Right renal cortex interstitium (tissue), 3 donors: ENCODE results near the gene RNASE2. TPM values are rescaled to one million over a fixed set of nuclear protein-coding genes. Genes with fewer than 3 reads are reported as not detected.
"Not testable (repeated sequence)": the region's sequence is repeated elsewhere in the genome, so short reads cannot be mapped to it uniquely, and the experiment has no call there.

ENCODE experiments used
- DNase-seq, 3 donors: peaks; one replicate each; pipeline ENCODE4 v3.0.0-alpha.2; 2013; ENCODE audit warnings: low read depth in 3 of 3, low spot score in 2 of 3
- polyA plus RNA-seq, 3 donors: library from polyadenylated mRNA; unstranded; fragments of 120-200 nt; gene quantifications; one replicate each; pipeline ENCODE4 v1.2.1, GENCODE V29; 2013; ENCODE audit not compliant: insufficient read length in 3 of 3

The RNASE2 gene
- 1 to 10 TPM in 1 of 3 donors, under 1 TPM in 2; 0.86 to 1.9 (median 0.89) TPM for polyA plus RNA-seq

GRCh38 chr14:20954736-20955537 lies at the start of gene RNASE2:
Gene RNASE2 (plus strand): TSS chr14:20955487. CDS start chr14:20955772, 285 bp downstream.
- DNase-seq, result not testable (repeated sequence)

GRCh38 chr14:20905676-20906075 lies 49.6 kb upstream of the RNASE2 start:
- no peak for DNase-seq

GRCh38 chr14:20907214-20907613 lies 48.1 kb upstream of the RNASE2 start:
- DNase-seq, result no peak

- not testable (repeated sequence) for DNase-seq
Measured at GRCh38 chr14:20910822-20911221, 44.5 kb upstream of the RNASE2 start.

GRCh38 chr14:20919038-20919756 lies 36.1 kb upstream of the RNASE2 start:
- DNase-seq, result not testable (repeated sequence)

- DNase-seq, result not testable (repeated sequence)
Measured at GRCh38 chr14:20923766-20924297, 31.5 kb upstream of the RNASE2 start.

GRCh38 chr14:20934148-20934762 lies 21.0 kb upstream of the RNASE2 start:
- DNase-seq, result no peak

GRCh38 chr14:20935303-20935984 lies 19.8 kb upstream of the RNASE2 start:
- DNase-seq, result no peak

GRCh38 chr14:20945146-20945545 lies 10.1 kb upstream of the RNASE2 start:
- not testable (repeated sequence) for DNase-seq

GRCh38 chr14:20946707-20947106 lies 8.6 kb upstream of the RNASE2 start:
- DNase-seq, result not testable (repeated sequence)

- DNase-seq, result not testable (repeated sequence)
Measured at GRCh38 chr14:20955538-20955873, 219 bp downstream of the RNASE2 start.

- DNase-seq, result no peak
Measured at GRCh38 chr14:20956376-20956976, 1.2 kb downstream of the RNASE2 start.

GRCh38 chr14:20958946-20959345 lies 3.7 kb downstream of the RNASE2 start:
- not testable (repeated sequence) for DNase-seq

GRCh38 chr14:20969336-20969735 lies 14.0 kb downstream of the RNASE2 start:
- DNase-seq, result no peak

GRCh38 chr14:20970647-20970982 lies 15.3 kb downstream of the RNASE2 start:
- DNase-seq, result no peak

- peak; percentile 65 to 82 (median 68) for DNase-seq
Measured at GRCh38 chr14:20970983-20971704, 15.9 kb downstream of the RNASE2 start.

GRCh38 chr14:20971705-20972021 lies 16.4 kb downstream of the RNASE2 start:
- DNase-seq, result no peak

- no peak for DNase-seq
Measured at GRCh38 chr14:20973501-20973900, 18.2 kb downstream of the RNASE2 start.

- DNase-seq, result no peak
Measured at GRCh38 chr14:20976291-20976690, 21.0 kb downstream of the RNASE2 start.

- DNase-seq, result no peak
Measured at GRCh38 chr14:20978687-20979086, 23.4 kb downstream of the RNASE2 start.
